HepG2 (cell line): ENCODE measurements around the gene ZMIZ1. TPM values are rescaled to one million over a fixed set of nuclear protein-coding genes. Genes with fewer than 3 reads are reported as not detected.
A peak's percentile ranks its signal among the peaks of the same experiment; 100 is the strongest.

Experiments
- ATAC-seq: fragments of 200-7000 bp; cut with Tn5 transposase; 3 replicates; pipeline ENCODE4 v1.9.1; 2020; ENCODE audit warnings: mild to moderate bottlenecking, moderate library complexity
- BruUV-seq: library from RNA; stranded (reverse); fragments of 400-500 nt; replicated peaks from 2 replicates; lab custom pipeline; 2021; lab: Mats Ljungman, UMichigan
- CTCF ChIA-PET: fragments of 300-600 bp; formaldehyde crosslinking; extraction: SDS; loops from one replicate; lab custom pipeline; 2021; ENCODE audit warnings: low total read pairs, inconsistent platforms, low intra/inter-chr PET ratio; lab: Yijun Ruan, JAX
- POLR2A ChIA-PET: fragments of 350-600 bp; sonication (Branson Sonifier 250); formaldehyde crosslinking; loops from one replicate; lab custom pipeline; 2020; ENCODE audit warnings: antibody characterized with exemption, inconsistent platforms; lab: Yijun Ruan, JAX
- DNase-seq: peaks from one replicate; pipeline ENCODE4 v3.0.0-alpha.2; 2015; ENCODE audit warnings: low spot score
- FAIRE-seq: peaks from 3 replicates; lab custom pipeline; 2011; peaks lifted over from hg19 to GRCh38; lab: Jason Lieb, UNC
- H2AFZ ChIP-seq: one replicate; pipeline ENCODE4 v1.6.1; 2011; ENCODE audit warnings: low read length, inconsistent platforms
- H3K27ac ChIP-seq: fragments of 300-600 bp; 3 replicates; pipeline ENCODE4 v1.8.0; 2011; ENCODE audit warnings: mixed run types, mild to moderate bottlenecking, mixed read lengths, low read length, inconsistent platforms; ENCODE audit not compliant: insufficient read depth; ENCODE audit errors: extremely low read length
- H3K27me3 ChIP-seq, 2 experiments: fragments of 200-600 bp in 1 of 2; 2 replicates in 1 of 2; 3 replicates in 1 of 2; pipeline versions ENCODE4 v1.6.0 to v1.8.0; 2011; ENCODE audit warnings: low read length in 2 of 2, mild to moderate bottlenecking in 2 of 2, moderate library complexity in 2 of 2, inconsistent platforms in 1 of 2; ENCODE audit not compliant: insufficient read depth in 2 of 2, control insufficient read depth in 1 of 2
- H3K36me3 ChIP-seq, 2 experiments: fragments of 200-600 bp in 1 of 2; replicated peaks in 1 of 2; 2 replicates in 1 of 2; 3 replicates in 1 of 2; pipeline versions ENCODE4 v1.5.1 to v1.8.0; 2011; ENCODE audit warnings: low read length in 2 of 2, inconsistent platforms in 1 of 2; ENCODE audit not compliant: insufficient read depth in 2 of 2, control insufficient read depth in 1 of 2
- H3K4me1 ChIP-seq: 2 replicates; pipeline ENCODE4 v1.5.1; 2012; ENCODE audit warnings: low read length, inconsistent platforms; ENCODE audit not compliant: insufficient read depth
- H3K4me2 ChIP-seq: 2 replicates; pipeline ENCODE4 v1.6.0; 2011; ENCODE audit warnings: low read depth, low read length, inconsistent platforms
- H3K4me3 ChIP-seq, 3 experiments: fragments of 200-600 bp in 1 of 3; sonication (generic), shearing (Covaris generic) in 1 of 3; replicated peaks in 1 of 3; 2 replicates each; pipeline ENCODE4 v1.5.1; 2011 to 2016; ENCODE audit warnings: low read length in 3 of 3, inconsistent platforms in 2 of 3, low read depth in 2 of 3, mild to moderate bottlenecking in 2 of 3, control low read depth in 1 of 3, mixed read lengths in 1 of 3; ENCODE audit not compliant: insufficient read depth in 1 of 3
- H3K79me2 ChIP-seq: one replicate; pipeline ENCODE4 v1.6.1; 2011; ENCODE audit warnings: low read length, inconsistent platforms; ENCODE audit not compliant: insufficient read depth
- H3K9ac ChIP-seq: 2 replicates; pipeline ENCODE4 v1.6.0; 2011; ENCODE audit warnings: mild to moderate bottlenecking, low read depth, low read length, inconsistent platforms; ENCODE audit not compliant: insufficient read depth
- H3K9me3 ChIP-seq: 2 replicates; pipeline ENCODE4 v1.5.1; 2012; ENCODE audit warnings: mild to moderate bottlenecking, low read length
- H4K20me1 ChIP-seq: 2 replicates; pipeline ENCODE4 v1.6.0; 2011; ENCODE audit warnings: inconsistent platforms, mild to moderate bottlenecking, low read length, moderate library complexity; ENCODE audit not compliant: insufficient read depth
- ARNT ChIP-seq: fragments of 450-650 bp; IDR thresholded peaks from 2 replicates; pipeline ENCODE4 v1.6.1; 2017
- ATRX ChIP-seq: sonication (generic); formaldehyde crosslinking; IDR thresholded peaks from 2 replicates; pipeline ENCODE4 v1.4.0; 2020; ENCODE audit warnings: missing genetic modification reagents, borderline replicate concordance
- BORCS8-MEF2B ChIP-seq: sonication (generic); formaldehyde crosslinking; IDR thresholded peaks from 2 replicates; pipeline ENCODE4 v1.8.0; 2022; ENCODE audit warnings: mild to moderate bottlenecking, missing genetic modification reagents
- CHCHD3 ChIP-seq: sonication (generic); formaldehyde crosslinking; IDR thresholded peaks from 2 replicates; pipeline ENCODE4 v1.8.0; 2022; ENCODE audit warnings: mild to moderate bottlenecking, missing genetic modification reagents, moderate library complexity
- IRF2 ChIP-seq: IDR thresholded peaks from 2 replicates; pipeline ENCODE4 v1.6.1; 2018; ENCODE audit warnings: missing genetic modification reagents, missing compliant biosample characterization
- LCORL ChIP-seq, 2 experiments: fragments of 450-650 bp in 1 of 2; sonication (generic) in 1 of 2; formaldehyde crosslinking in 1 of 2; IDR thresholded peaks; 2 replicates each; pipeline versions ENCODE4 v1.5.0 to v1.6.1; 2017 to 2020; ENCODE audit warnings: antibody characterized with exemption in 1 of 2, missing genetic modification reagents in 1 of 2
- MBNL3 ChIP-seq: fragments of 250-450 bp; sonication (Bioruptor Pico); conservative IDR thresholded peaks from 2 replicates; pipeline ENCODE4 v1.8.0; 2022; ENCODE audit warnings: mild to moderate bottlenecking, inconsistent platforms
- NFE2L1 ChIP-seq: sonication (generic); formaldehyde crosslinking; IDR thresholded peaks from 2 replicates; pipeline ENCODE4 v1.4.0; 2020; ENCODE audit warnings: missing genetic modification reagents, mild to moderate bottlenecking, borderline replicate concordance
- RBM22 ChIP-seq: fragments of 200-400 bp; formaldehyde crosslinking; optimal IDR thresholded peaks from 2 replicates; pipeline ENCODE3; 2017; ENCODE audit warnings: mild to moderate bottlenecking, low read length, moderate library complexity
- RFXANK ChIP-seq: IDR thresholded peaks from 2 replicates; pipeline ENCODE4 v1.6.1; 2016
- ZNF547 ChIP-seq: sonication (generic); formaldehyde crosslinking; IDR thresholded peaks from 2 replicates; pipeline ENCODE4 v1.5.1; 2020; ENCODE audit warnings: mild to moderate bottlenecking, missing genetic modification reagents
- ZNF614 ChIP-seq: IDR thresholded peaks from 2 replicates; pipeline ENCODE4 v1.6.1; 2018; ENCODE audit warnings: missing biosample characterization, missing genetic modification reagents, inconsistent platforms, borderline replicate concordance
- ZNF616 ChIP-seq: sonication (generic); formaldehyde crosslinking; IDR thresholded peaks from 2 replicates; pipeline ENCODE4 v1.5.0; 2020; ENCODE audit warnings: low read depth, mild to moderate bottlenecking, missing genetic modification reagents
- ZNF629 ChIP-seq: sonication (generic); formaldehyde crosslinking; conservative IDR thresholded peaks from 2 replicates; pipeline ENCODE4 v1.5.0; 2020; ENCODE audit warnings: missing genetic modification reagents
- ZNF724P ChIP-seq: sonication (generic); formaldehyde crosslinking; IDR thresholded peaks from 2 replicates; pipeline ENCODE4 v1.8.0; 2022; ENCODE audit warnings: missing genetic modification reagents, borderline replicate concordance
- ZNF773 ChIP-seq: sonication (generic); formaldehyde crosslinking; IDR thresholded peaks from 2 replicates; pipeline ENCODE4 v1.4.0; 2020; ENCODE audit warnings: missing genetic modification reagents, borderline replicate concordance
- WGBS: methylation state at CpG from one replicate; pipeline ENCODE4 v1.1.6; 2017; ENCODE audit warnings: low lambda C conversion rate; 5-methylcytosine and 5-hydroxymethylcytosine counted together
- in situ Hi-C: cut with HindIII; loops from 2 replicates; pipeline ENCODE4 v1.10.0; 2017; ENCODE audit warnings: low pct_unique_long_range_greater_than_20kb; ENCODE audit not compliant: extremely low pct_ligation_motif_present
- intact Hi-C: fragments of 100-400 bp; cut with micrococcal nuclease; formaldehyde crosslinking; loops from one replicate; pipeline ENCODE4 v1.10.0; 2022; ENCODE audit not compliant: unreplicated experiment
- polyA plus RNA-seq, 8 experiments: library from polyadenylated mRNA; depleted of rRNA in 3 of 8; stranded (reverse) in 7 of 8; unstranded in 1 of 8; fragments of >200 nt; fragmentation: Illumina TruSeq in 4 of 8; extraction: Trizol in 4 of 8; gene quantifications; 2 replicates each; pipeline versions ENCODE4 v1.2.1 to v1.2.3, GENCODE V29; 2011 to 2016; ENCODE audit warnings: low read depth in 4 of 8, missing spikeins in 1 of 8, mixed read lengths in 1 of 8; ENCODE audit not compliant: insufficient read depth in 1 of 8
- total RNA-seq, 5 experiments: library from RNA; depleted of rRNA; stranded (reverse); fragments of >200 nt; fragmentation: Illumina TruSeq; extraction: Trizol; gene quantifications; 2 replicates each; pipeline ENCODE4 v1.2.3, GENCODE V29; 2016; ENCODE audit warnings: low read depth in 1 of 5
- TF ChIP-seq, protein P1 (sequence below): sonication (generic); formaldehyde crosslinking; IDR thresholded peaks from 2 replicates; pipeline ENCODE4 v1.4.0; 2020; ENCODE audit warnings: low read depth, mild to moderate bottlenecking, missing genetic modification reagents
- TF ChIP-seq, protein P2 (sequence below): sonication (generic); formaldehyde crosslinking; IDR thresholded peaks from 2 replicates; pipeline ENCODE4 v1.4.0; 2020; ENCODE audit warnings: missing genetic modification reagents

Gene ZMIZ1
- total and polyA plus RNA-seq, 2 of the 13 experiments (the other 11 are each of a cell fraction or from before 2014, with no cell fraction given): 5.3 to 10.2 TPM

DNA sequence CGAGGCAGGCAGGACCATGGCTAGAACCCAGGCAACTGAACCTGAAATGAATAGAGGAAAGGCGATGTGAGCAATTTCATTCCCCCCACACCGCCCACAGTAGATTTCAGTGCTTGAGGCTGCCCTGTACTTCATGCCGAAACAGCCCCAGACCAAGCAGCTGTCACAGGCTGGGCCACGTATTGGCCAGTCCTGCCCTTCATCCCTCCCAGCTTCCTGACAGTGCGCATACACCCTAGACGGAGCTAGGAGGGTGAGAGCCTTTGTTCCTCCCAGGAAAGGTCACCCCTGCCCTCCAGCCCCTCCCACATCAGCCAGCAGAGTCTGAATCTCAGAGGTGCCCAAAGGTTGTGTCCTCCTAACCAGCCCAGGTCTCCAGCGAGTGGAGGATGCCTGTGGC lies 98.8 kb downstream of the ZMIZ1 start:
- 87% methylated on average over 5 of the region's 8 CpGs for WGBS
- no peak overlapping the region for H3K9ac ChIP-seq
- H3K9me3 ChIP-seq: no peaks in the 10 kb centered on the region
- no peaks in the 10 kb centered on the region for H3K79me2 ChIP-seq
- H3K4me3 ChIP-seq: no peak overlapping the region
- CTCF ChIA-PET: no interaction called here
- peaks cover 38 to 90% of the 10 kb centered on the region in 2 experiments for H3K36me3 ChIP-seq
- H2AFZ ChIP-seq: no peak overlapping the region
- no peak for ATAC-seq
- H3K4me2 ChIP-seq: no peak overlapping the region
- no peaks in the 10 kb centered on the region for H3K4me1 ChIP-seq
- peak; percentile 79 for TF ChIP-seq RBM22
- TF ChIP-seq ARNT: no peak
- TF ChIP-seq, all 625 proteins: peak for 1
- Histone ChIP-seq H4K20me1 (peaks cover 5% of the 10 kb centered on the region; the same call in 1 of the 2 replicates), H3K27me3 (no peaks in the 10 kb centered on the region), H3K27ac (no peak overlapping the region)
- DNase-seq (no peak), FAIRE-seq (no peak)
- intact Hi-C loops: no loop called here
- POLR2A ChIA-PET: no interaction called here
- no TSS peak for BruUV-seq
- in situ Hi-C loops: no loop called here

DNA sequence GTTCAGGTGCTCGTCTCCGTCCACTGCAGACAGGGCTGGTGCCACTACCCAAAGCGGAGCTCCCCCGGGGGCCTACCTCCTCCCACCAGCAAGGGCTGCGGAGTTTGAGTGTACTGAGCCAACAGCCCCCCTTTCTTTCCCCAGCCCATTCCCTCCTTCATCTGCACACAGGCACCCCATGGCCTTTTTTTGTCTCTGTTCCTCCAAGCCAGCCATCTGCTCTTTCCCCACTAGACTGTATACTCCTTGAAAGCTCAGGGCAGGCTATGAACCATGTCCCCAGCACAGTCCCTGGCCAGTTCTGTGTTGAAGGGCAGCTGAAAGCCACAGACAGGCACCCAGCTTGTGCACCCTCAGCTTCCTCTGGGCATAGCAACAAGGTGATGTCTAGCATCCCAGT lies 99.4 kb downstream of the ZMIZ1 start:
- CTCF ChIA-PET: no interaction called here
- Histone ChIP-seq H3K4me1 (no peaks in the 10 kb centered on the region), H3K9me3 (no peaks in the 10 kb centered on the region), H3K4me3 (no peak overlapping the region), H3K9ac (no peak overlapping the region), H4K20me1 (peaks cover 5% of the 10 kb centered on the region; the same call in 1 of the 2 replicates), H3K4me2 (no peak overlapping the region), H2AFZ (no peak overlapping the region), H3K36me3 (peaks cover 35 to 87% of the 10 kb centered on the region in 2 experiments), H3K79me2 (no peaks in the 10 kb centered on the region), H3K27me3 (no peaks in the 10 kb centered on the region), H3K27ac (no peak overlapping the region)
- ATAC-seq (no peak), FAIRE-seq (no peak), DNase-seq (no peak)
- in situ Hi-C loops: no loop called here
- POLR2A ChIA-PET: no interaction called here
- WGBS: 99% methylated on average over 5 of the region's 5 CpGs
- no TSS peak for BruUV-seq
- intact Hi-C loops: no loop called here
- TF ChIP-seq LCORL (IDR thresholded peaks at IDR 0.05): no peak
- TF ChIP-seq LCORL (CRISPR knock-in tag; IDR thresholded peaks at IDR 0.05): no peak
- TF ChIP-seq ZNF773 (CRISPR knock-in tag): no peak
- TF ChIP-seq ZNF614 (CRISPR knock-in tag): no peak
- no peak for TF ChIP-seq ZNF616
- no peak for TF ChIP-seq BORCS8-MEF2B
- no peak for TF ChIP-seq ZNF547 (CRISPR knock-in tag)
- TF ChIP-seq ZNF629 (CRISPR knock-in tag): no peak
- TF ChIP-seq RFXANK (CRISPR knock-in tag): no peak
- TF ChIP-seq, protein P1, sequence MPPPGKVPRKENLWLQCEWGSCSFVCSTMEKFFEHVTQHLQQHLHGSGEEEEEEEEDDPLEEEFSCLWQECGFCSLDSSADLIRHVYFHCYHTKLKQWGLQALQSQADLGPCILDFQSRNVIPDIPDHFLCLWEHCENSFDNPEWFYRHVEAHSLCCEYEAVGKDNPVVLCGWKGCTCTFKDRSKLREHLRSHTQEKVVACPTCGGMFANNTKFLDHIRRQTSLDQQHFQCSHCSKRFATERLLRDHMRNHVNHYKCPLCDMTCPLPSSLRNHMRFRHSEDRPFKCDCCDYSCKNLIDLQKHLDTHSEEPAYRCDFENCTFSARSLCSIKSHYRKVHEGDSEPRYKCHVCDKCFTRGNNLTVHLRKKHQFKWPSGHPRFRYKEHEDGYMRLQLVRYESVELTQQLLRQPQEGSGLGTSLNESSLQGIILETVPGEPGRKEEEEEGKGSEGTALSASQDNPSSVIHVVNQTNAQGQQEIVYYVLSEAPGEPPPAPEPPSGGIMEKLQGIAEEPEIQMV (CRISPR knock-in tag): no peak
- TF ChIP-seq, protein P2, sequence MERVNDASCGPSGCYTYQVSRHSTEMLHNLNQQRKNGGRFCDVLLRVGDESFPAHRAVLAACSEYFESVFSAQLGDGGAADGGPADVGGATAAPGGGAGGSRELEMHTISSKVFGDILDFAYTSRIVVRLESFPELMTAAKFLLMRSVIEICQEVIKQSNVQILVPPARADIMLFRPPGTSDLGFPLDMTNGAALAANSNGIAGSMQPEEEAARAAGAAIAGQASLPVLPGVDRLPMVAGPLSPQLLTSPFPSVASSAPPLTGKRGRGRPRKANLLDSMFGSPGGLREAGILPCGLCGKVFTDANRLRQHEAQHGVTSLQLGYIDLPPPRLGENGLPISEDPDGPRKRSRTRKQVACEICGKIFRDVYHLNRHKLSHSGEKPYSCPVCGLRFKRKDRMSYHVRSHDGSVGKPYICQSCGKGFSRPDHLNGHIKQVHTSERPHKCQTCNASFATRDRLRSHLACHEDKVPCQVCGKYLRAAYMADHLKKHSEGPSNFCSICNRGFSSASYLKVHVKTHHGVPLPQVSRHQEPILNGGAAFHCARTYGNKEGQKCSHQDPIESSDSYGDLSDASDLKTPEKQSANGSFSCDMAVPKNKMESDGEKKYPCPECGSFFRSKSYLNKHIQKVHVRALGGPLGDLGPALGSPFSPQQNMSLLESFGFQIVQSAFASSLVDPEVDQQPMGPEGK (CRISPR knock-in tag): no peak
- no peak for TF ChIP-seq MBNL3 (CRISPR knock-in tag)
- TF ChIP-seq IRF2: no peak
- no peak for TF ChIP-seq ATRX (CRISPR knock-in tag)
- TF ChIP-seq NFE2L1 (CRISPR knock-in tag): no peak
- TF ChIP-seq ZNF724P (CRISPR knock-in tag): no peak
- no peak for TF ChIP-seq CHCHD3
